GM19238 (cell line): Measurements from ENCODE around the gene DMRT1.

Experiments used
- DNase-seq: peaks from one replicate; pipeline ENCODE4 v3.0.0; 2011; ENCODE audit warnings: low spot score; ENCODE audit not compliant: insufficient read length

Gene DMRT1

GRCh38 chr9:970151-970996, 128.9 kb downstream of the DMRT1 start:
- no peak for DNase-seq

GRCh38 chr9:971901-972500, 130.5 kb downstream of the DMRT1 start:
- no peak for DNase-seq

GRCh38 chr9:972501-973294, 131.2 kb downstream of the DMRT1 start:
- DNase-seq = no peak

DNA sequence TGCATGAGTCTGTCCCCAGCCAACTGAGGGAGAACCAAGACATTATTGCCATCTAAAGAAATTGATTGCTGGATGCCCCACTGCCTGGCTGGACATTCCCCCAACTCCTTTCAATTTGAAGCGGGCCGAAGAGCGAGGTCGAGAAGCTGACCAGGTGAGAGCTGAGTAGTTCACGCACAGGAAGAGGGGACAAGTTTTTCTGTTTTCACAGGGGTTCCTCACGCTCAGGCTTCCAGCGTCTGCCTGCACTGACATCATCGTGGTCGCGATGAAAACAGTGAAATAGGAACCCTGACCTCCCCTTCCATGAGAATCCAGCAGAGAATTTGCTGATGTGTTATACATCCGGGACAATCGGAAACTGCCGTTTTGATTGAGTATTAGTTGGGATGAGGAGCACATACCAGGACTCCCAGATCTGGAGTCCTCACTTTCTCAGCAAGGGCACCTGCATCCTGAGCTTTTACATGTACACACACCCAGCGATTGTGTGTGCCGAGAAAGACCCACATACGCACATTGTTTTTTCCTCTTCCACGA, 131.9 kb downstream of the DMRT1 start:
- DNase-seq = no peak

DNA sequence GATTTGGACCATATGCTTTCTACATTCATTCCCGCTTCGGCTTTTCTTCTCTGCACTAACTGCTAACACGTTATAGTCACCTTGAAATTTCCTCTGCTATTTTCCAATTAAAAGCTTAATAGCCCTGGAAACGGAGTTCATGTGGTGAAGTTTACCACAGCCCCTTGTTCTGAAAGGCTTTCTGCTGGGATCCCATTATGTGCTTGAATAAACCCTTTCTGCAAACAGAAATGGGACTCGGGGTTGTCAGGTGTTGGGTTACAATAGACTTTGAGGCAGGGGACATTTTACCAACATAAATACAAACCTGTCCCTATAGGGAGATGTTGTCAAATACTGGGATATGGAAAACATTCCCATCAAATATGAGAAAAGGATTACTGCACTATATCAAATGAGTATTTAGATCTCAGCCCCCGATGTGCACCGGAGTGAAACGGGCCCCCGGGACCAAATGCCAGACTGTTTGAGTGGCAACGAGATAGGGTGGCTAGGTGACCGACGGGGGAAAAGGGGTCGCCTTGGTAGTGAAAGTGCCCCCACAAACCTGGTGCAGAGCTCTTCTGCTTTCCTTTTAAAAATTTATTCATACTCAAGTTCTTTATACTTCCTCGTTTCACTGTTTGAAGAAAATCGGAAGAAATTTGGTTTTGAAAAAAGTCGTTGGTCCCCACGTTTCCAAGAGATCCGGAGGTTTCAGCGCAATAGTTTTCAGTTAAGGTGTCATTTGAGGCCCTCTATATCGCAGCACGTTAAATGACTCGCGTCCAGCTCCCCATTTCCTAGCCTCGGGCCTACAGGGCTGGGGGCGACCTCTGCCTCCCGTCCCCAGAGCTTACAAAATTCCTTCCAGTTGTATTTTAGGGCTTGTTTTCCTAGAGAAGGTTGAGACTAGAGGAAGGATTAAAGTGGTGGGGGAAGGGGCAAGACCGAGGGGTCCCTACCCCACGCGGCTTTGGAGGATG, 132.8 kb downstream of the DMRT1 start:
- no peak for DNase-seq

DNA sequence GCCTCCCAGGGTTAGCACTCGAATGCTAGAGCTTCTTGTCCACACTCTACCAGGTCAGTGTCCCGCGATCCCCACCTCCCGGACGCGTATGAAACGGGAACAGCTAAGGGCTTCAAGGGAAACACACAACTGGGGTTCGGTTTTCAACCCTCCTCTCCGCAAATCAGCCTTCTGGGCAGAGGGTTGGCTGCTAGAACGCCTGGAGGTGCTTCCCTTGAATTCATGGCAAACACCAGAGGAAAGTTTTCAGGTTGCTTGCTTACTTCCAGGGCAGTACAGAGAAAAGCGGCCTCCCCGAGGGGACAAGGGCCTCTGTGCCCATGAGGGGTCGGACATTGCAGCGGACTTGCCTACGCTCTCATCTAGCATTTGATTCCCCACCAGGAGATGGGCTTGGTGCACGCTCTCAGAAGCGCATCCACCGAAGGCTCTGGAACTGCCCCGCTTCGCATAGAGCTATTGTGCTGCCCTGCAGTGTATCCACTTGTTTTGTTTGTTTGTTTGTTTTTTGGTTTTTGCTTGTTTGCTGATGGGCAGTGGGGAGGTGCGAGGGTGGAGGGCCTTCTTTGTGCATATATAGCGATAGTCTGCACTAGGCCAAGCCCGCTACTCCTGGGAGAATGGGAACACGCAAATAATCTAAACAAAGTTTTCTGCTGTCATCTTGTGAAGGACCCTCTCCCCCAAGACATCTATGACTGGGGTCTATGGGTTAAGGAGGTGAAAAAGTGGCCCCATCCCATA, 133.7 kb downstream of the DMRT1 start:
- DNase-seq = no peak

GRCh38 chr9:975740-976257, 134.3 kb downstream of the DMRT1 start:
- no peak for DNase-seq

DNA sequence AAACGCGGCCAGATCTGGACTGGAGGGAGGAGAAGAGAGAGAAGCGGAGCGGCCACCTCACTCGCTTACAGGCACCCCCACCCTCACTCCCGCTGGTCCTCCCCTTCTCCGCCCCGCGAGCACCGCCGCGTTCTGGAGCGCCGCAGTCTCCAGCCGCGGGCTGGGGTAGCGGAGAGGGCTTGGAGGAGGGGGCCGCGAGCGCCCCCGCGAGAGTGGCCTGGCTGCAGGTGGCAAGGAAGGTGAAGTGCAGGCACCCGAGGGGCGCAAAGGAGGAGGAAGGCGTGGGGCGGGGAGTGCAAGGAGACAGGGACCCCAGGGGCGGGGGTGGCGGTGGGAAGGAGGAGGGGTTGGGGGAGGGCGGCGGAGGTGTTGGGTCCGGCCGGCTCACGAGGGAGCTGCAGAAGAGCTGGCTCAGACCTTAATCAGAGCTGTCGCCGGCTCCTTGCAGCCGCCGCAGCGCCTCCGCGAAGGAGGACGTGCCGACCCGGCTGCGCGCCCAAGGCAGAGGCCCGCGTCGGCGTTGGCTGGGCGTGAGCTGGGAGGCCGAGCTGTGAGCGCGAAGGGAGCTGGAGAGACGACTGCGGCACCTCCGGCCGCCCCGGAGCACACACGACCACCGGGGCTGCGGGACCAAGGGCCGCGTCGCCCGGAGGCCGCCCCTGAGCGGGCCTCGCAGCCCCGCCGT, 134.9 kb downstream of the DMRT1 start, which contains the start of gene DMRT3:
TSS of gene DMRT3 (plus strand) at position 398 of the 685 bp plus-strand sequence. CDS start 347 bp downstream, outside the sequence.
- DNase-seq = no peak

GRCh38 chr9:976943-977837, 135.7 kb downstream of the DMRT1 start:
- DNase-seq = no peak

DNA sequence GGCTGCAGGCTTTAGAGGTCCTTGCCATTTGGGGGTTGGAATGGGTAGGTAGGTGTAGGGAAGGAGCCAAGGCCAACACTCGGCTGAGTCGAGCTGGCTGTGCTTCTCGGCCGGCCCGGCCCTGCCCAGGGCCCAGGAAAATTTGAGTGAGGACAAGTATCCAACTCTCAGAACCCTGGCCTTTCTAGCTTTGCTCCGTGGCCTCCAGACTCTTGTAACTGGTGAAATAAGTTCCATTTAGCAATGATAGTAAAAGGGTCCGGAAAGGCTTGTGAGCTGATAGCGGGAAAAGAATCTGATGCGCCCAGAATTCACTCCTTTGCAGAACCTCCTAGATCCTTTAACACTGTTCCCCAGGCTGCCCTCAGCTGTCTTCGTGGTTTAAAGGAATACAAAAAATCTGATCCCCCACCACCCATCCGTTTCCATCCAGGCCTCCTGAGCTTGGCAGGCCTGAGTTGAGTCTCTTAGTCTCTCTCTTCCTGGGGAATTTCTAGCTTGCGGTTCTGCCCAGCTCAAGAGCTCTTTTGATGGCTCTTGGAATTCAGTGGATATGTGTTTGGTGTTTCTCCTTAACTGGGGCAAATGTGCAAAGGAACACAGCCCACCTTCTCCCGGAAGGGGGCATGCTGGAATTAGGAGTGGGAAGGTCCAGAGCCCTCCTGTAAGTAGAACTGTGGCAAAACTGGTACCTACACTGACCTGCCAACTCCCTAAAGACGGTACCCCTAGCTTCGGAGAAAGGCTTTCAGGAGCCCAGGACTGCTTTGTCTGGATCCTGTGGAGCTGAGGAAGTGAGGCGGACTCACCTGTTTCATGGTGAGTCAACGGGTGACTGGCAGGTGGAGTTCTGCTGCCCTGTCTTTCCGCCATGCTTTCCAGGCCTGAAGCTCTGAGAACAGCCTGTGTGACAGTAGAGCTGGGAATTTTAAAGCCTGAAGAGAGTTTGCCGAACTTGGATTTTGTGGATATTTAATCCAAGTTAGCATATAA, 136.6 kb downstream of the DMRT1 start:
- no peak for DNase-seq

DNA sequence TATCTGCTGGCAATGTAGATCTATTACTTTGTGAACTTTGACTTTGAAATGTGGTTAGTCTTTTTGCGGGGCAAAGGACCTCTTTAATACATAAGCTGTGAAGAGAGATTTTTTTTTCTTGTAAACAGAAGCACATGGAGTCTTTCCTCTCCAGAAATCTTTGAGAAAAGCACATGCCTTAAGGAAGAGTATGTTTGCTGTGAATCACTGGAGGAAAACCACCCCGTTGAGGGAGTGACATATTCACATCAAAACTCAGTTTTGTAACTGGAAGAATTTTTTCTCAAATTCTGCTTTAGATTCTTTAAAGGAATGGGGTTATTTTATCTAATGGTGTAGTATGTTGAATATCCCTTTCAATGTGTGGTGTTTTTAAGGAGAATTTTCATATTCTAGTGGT, 138.5 kb downstream of the DMRT1 start:
- DNase-seq = no peak

DNA sequence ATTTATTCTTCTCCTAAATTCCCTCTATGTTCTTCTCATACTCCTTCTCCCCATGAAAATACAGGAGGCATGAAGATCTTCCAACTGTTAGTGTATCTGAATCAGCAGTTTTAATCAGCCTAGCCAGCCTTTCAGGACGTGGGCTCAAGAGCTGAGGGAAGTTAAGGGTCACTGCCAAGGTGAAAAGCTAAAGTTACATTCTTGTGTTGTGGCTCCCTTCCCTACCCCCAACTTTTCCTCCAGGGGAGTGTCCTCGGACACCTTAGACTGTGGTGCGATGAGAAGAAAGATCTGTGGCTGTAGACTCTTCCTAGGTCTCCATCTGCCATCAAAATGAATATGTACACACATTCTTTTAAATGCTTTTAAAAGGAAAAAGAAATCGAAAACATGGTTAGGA, 139.1 kb downstream of the DMRT1 start:
- no peak for DNase-seq

GRCh38 chr9:981491-981898, 140.0 kb downstream of the DMRT1 start:
- no peak for DNase-seq

- no peak for DNase-seq
Measured at GRCh38 chr9:982394-983230, 141.1 kb downstream of the DMRT1 start.

GRCh38 chr9:994005-994404, 152.5 kb downstream of the DMRT1 start:
- no peak for DNase-seq

GRCh38 chr9:995192-995591, 153.7 kb downstream of the DMRT1 start:
- no peak for DNase-seq
